ENCODE results near the gene NSMF.
"Not testable (repeated sequence)": the region's sequence is repeated elsewhere in the genome, so short reads cannot be mapped to it uniquely, and the experiment has no call there.

NSMF gene

DNA sequence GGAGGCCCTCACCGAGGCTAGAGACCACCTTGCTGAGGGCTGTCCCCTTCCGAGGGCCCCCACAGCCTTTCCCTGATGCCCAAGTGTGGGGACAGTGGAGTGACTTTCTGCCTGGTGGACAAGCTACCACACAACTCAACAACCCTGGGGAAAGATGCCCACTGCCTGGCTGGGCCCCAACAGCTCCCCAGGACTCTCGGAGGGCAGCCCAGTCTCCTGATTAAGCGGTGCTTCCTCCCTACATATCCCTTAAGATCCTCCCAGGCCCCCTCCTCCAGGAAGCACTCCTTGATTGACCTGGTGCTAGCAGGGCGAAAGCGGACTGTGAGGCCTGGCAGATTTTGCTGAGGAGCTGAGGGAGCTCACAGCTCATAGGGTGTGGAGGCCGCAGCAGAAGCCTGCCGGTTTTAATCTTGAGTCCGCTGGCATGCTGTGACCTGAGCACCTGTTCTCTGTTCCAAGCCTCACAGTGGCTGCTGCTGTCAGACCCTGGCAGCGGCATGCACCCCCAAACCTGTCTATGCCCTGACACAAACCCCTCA lies 2.2 kb downstream of the NSMF start:
- DNase-seq = no peak

DNA sequence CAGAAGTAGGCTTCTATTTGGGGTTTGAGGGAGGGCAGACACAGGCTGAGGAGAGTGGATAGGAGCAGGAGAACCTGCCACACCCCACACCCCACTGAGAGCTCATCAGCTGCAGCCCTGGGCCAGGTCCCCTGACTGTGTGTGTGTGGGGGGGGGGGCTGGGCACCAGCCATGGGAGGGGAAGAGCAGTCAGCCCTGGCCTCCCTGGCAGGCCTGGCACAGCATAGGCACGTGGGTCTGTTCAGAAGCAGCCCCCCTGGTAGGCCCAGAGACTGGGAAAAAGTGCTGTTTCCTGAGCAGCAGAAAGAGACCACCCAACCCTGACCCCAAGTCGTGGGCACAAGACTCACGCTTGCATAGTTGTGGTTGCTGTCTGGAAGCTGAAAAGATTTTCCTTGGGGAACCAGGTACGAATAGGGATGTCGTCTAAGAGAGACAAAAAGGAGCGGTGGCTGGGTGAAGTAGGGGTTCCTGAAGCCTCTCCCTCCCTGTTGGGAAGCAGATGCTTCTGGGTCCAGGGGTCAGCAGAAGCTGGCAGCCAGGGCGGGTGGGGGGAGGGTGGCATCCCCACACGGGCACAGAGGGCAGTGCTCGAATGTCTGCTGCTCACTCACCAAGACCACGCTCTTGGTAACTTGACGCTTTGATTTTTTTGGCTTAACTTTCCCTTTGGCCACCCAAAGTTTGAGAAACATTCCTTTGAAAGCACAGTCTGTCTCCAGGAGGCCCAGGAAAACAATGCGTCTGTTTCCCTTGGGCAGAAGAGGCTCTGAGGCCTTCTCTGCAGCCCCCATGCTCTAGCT lies 2.9 kb downstream of the NSMF start:
- DNase-seq = no peak

DNA sequence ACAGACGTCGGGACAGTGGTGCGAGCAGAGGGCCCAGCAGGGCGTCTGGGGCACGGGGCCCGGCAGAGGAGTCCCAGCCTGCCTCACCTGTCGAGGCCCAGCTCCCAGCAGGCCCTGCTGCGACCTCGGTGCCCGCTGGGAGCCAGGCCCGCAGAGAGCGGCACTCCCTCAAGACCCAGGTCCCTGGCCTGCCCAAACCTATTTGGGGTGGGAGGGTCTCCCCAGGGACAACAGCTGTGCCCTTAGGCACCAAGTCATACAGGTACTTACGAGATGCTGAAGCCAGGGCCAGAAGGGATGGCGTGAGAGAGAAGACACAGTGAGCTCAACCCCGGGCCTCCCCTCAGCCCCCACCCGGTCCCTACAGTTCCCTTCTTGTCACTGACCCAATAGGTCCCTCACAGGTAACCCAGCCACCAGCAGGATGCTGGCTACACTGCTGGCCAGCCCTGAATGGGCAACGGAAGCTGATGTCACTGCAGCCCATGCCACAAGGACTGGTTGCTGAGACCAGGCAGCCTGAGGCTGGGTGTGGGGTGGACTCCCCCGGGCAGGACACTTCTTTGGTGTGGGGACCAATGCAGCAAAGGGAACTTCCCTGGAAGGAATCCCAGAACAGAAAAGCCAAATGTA lies 3.7 kb downstream of the NSMF start:
- DNase-seq = no peak

DNA sequence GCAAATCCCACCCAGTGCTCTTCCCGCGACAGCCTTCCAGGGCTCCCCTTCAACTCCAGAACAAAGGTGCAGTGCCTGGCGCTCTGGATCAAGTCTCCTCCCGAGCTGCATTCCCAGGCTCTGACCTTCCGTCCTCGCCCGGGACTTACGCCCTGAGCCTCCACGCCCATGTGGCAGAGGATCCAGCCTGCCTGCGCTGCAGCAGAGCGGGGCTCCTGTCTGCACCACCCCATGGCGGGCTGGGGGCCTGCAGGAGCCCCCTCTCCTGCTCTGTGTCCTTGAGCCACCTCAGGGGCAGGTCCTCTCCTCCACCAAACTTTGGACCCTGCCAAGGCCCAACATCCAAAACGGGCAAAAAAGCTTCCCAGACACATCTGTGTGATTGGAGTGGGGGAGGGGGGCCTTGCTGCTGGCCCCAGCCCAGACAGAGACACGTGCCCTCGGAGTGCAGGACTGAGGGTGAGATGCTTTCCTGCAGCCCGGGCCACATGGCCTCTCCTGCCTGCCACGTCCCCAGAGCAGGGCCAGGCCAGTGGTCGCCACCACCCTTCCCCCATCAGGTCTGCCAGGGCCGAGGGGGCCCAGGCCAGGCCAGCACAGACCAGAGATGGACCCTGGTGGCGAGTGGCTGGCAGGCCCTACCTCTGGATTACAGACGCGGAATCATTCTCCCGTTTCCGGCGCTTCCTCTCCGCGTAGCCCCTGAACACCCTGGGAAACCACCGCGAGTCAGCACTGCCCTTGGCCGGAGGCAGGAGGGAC lies 4.4 kb downstream of the NSMF start:
- no peak for DNase-seq

DNA sequence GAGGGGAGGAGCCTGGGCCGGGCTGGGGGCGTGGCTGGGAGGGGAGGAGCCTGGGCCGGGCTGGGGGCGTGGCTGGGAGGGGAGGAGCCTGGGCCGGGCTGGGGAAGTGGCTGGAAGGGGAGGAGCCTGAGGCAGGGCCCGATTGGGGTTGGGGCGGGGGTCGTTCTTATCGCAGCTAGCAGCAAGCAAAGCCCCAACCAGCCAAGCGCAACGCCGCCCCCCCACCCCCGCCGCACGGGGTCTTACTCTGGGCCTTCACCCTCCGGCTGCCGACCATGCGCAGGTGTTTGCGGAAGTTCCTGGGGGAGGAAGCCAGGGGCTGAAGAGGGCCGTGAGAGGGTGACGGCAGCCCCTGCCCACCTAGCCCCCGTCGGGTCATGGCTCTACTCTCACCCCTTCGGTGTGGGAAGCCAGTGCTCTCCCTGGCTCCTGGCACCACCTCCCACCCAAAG lies 5.0 kb downstream of the NSMF start:
- DNase-seq = no peak

DNA sequence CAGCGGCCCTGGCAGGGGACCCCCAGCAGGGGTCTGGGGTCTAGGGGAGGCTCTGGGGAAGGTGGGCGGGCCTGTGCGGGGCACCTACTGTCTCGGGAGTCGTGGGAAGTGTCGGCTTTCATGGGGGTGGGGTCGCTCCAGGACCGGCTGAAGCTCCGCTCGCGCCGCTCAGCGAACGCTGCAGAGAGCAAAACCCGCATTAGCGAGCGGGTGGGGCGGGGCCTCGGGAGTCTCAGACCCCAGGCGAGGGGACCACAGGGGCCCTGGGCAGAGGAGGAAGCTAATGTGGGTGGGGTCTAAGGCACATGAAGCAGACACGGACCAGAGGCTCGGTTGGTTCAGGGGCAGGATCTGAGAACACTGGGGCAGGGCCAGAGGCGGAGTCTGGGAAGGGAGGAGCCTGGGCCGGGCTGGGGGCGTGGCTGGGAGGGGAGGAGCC lies 5.5 kb downstream of the NSMF start:
- peak; percentile 48 for DNase-seq

DNA sequence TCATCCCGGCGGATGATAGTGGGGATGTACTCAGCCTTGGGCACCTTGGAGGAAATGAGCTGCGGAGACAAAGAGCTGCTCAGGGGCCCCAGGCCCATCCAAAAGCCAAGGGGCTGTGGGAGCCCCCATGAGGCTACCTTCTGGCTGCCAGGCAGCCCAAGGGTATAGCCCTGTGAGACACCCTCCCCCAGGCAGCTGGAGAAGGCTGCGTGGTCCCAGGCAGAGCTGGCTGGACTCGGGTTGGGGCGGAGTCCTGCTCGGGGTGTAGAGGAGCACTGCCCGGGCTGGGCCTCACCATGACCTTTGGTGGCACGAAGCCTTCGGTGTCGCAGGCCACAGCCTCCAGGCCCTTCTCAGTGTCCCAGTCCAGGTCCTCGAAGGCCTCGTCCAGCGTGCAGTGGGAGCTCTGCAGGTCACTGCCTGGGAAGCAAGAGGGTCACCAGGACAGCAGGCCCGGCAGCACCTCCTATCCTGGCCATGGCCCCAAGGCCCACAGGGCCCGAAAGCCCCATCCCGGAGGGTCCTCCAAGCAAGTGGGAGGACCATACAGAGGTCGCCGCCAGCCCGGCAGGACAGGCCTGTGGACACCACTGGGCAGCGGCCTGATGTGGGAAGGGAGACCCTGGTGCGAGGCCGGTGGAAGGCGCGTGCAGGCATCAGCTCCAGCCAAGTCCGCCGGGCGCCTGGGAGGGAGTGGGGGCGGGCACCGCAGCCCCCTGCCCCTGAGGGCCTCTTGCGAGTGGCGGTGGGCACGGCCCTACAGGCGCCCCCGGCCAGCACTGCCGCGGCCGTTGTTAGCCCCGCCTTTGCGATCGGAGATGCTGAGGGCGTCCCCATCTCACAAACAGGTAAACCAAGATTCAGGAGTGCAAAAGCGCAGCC lies 6.1 kb downstream of the NSMF start:
- no peak for DNase-seq

DNA sequence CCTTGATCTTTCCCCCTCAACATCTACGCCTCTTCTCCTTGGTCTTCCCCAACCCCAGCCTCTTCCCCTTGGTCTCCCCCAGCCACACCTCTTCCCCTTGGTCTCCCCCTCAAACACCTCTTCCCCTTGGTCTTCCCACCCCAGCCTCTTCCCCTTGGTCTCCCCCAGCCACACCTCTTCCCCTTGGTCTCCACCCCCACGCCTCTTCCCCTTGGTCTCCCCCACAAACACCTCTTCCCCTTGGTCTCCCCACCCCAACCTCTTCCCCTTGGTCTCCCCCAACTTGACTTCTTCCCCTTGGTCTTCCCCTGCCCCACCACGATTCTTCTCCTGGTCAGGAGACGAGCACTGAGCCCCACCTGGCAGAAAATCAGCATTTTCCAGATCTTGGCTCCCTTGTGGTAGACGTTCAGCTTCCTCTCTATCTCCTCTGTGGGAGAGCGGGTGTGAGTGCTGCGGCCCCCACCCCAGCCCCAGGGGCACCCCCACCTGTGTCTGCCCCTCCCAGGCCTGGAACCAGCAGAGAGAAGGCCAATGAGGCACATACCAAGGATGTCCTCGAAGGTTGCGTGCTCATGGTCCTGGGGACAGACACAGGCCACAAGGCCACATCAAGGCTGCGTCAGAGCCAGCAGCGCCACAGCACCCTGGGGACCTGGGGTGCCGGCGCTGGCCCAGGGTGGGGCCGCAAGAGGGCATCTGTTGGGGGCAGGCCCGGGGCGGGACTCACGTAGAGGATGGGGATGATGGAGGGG lies 7.0 kb downstream of the NSMF start:
- no peak for DNase-seq

DNA sequence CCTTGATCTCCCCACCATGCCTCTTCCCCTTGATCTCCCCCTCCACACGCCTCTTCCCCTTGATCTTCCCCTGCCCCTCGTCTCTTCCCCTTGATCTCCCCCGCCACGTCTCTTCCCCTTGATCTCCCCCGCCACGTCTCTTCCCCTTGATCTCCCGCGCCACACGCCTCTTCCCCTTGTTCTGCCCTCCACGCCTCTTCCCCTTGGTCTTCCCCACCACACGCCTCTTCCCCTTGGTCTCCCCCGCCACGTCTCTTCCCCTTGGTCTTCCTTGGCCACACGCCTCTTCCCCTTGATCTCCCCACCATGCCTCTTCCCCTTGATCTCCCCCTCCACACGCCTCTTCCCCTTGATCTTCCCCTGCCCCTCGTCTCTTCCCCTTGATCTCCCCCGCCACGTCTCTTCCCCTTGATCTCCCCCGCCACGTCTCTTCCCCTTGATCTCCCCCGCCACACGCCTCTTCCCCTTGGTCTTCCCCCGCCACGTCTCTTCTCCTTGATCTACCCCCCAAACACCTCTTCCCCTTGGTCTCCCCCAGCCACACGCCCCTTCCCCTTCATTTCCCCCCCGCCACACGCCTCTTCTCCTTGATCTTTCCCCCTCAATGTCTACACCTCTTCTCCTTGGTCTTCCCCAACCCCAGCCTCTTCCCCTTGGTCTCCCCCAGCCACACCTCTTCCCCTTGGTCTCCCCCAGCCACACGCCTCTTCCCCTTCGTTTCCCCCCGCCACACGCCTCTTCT lies 7.7 kb downstream of the NSMF start:
- not testable (repeated sequence) for DNase-seq

DNA sequence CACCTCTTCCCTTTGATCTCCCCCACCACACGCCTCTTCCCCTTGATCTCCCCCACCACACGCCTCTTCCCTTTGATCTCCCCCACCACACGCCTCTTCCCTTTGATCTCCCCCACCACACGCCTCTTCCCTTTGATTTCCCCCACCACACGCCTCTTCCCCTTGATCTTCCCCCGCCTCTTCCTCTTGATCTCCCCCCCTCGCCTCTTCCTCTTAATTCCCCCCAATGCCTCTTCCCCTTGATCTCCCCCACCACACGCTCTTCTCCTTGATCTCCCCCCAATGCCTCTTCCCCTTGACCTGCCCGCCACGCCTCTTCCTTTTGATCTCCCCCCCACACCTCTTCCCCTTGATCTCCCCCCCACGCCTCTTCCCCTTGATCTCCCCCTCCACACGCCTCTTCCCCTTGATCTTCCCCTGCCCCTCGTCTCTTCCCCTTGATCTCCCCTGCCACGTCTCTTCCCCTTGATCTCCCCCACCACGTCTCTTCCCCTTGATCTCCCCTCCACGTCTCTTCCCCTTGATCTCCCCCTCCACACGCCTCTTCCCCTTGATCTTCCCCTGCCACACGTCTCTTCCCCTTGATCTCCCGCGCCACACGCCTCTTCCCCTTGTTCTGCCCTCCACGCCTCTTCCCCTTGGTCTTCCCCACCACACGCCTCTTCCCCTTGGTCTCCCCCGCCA lies 8.5 kb downstream of the NSMF start:
- not testable (repeated sequence) for DNase-seq

DNA sequence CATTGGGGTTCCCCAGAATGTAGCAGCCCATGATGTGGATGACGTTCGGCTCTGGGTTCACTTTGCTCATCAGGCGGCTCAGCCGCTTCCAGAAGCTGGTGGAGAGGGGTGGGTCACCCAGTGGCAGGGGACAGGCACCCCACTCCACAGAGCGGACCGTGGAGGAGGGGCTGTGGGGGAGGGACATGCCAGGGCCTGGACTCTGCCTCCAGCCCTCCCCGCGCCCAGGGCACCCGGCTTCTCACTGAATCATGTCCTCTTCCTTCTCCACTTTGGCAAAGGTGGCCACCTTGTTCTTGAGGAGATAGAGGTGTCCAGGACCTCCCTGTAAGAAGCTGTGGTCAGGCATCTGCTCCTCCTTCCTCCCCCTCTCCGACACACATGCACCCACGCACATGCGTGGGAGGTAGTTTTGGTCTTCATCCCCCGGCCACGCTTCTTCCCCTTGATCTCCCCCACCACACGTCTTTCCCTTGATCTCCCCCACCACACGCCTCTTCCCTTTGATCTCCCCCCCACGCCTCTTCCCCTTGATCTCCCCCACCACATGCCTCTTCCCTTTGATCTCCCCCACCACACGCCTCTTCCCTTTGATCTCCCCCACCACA lies 9.1 kb downstream of the NSMF start:
- DNase-seq = no peak

DNA sequence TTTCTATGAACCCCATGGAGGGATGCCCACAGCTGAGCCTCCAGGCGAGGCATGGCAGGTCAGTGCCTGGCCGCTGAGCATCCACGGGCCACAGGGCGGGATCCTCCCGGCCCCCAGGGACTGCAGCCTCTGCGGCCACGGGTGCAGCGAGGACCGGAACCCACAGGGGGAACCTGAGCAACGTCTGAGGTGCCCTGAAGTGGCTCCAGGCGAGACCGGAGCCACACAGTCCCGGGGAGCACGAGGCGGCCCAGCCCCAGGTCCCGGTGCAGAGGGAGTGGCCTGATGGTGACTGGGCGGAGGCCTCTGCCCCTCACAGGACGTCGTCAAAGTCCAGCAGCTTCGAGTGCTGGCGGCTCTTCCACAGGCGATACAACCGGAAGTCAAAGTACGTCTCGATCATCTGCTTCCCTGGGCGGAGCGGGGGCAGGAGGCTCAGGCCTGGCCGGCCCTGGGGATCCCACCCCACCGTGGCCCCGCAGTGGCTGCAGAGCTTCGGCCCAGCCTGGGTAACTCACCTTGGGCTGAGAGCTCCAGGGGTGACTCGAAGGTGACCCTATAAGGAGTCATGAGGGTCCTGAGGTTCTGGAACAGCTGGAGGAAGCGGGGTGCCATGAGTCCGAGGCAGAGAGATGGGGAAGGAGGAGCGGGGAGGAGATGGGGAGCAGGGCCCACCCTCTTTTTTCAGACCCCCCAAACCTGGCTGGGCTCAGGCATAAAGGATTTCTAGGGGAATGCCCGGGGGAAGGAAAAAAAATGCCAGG lies 9.9 kb downstream of the NSMF start:
- DNase-seq = no peak

DNA sequence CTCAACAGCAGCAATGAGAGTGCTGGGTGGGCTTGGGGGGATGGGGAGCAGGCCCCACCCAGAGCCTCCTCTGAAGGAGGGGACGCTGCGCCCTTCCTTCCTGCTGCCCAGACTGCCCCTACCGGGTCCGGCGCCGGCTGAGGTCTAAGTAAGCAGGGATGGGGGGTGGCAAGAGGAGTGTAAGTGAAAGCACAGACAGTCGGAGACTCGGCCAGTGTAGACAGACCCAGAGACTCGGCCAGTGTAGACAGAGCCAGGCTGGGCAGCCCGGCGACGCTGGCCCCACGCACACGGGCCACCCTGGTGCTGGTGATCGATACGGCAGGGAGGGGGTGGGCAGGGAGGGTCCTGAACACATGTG lies 10.6 kb downstream of the NSMF start:
- no peak for DNase-seq

DNA sequence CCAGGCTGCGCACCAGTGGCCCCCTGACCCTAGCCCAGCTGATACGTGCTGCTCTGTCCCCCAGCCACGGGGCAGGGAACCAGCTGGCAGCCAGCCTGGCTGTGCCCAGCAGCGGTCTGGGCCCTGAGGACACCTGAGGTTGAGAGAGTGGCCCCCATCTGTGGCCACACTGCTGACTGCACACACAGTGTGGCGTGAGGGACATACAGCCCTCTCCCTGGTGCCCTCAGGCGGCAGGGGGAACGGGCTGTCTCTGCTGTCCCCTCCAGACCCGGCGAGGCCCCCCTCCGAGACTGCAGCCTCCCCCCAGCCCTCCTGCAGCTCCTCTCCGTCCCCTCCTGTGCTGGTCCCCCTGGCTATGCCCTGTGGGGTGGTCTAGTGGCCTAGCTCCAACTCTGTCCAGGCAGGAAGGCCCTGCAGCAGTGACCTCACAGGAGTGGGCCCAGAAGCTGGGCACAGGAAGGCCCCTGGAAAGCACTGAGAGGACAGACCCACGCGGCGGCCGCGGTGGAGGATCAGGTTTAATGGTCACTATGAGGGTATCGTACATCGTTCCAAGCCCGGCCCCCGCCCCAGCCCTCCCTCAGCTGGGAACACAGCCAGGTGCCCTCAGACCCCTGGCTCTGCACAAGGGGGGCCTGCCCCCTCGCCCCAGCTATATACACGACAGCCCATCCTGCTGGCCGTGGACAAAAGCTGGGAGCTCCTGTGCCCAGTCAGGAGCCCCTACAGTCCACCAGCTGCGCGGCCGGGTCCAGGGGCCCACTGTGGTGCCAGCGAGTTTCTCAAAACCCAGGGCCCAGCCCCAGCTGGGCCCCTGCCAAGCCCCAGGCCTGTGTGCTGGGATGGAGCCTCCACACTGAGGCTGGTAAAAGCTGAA lies 11.2 kb downstream of the NSMF start:
- no peak for DNase-seq

DNA sequence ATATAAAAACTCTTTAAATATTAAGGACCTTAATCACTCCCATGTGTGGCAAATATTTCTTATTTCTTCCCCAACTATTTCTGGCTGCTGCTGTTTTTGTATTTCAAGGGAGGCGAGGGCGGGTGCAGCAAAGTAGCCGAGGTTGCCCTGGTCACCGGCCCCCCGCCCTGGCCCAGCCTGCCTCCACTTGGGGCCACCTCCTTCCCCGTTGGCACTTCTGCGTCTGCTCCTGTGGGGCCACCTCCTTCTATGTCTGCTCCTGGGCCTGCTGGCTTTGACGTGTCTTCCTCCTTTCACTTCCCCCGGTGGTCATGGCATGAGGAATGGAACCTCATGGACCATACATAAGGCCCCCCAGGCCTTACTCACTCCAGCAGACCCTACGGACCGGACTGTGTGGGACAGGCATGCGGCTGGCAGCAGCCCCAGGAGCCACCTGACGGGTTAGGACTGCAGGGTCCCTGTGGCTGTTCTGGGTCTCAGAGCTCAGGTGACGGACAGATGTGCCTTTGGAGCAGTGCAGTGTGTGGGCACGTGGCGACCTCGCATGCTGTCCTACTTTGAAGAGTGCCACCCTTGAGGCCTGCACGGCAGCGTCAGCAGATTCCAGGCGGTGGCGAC lies 12.2 kb downstream of the NSMF start:
- no peak for DNase-seq

DNA sequence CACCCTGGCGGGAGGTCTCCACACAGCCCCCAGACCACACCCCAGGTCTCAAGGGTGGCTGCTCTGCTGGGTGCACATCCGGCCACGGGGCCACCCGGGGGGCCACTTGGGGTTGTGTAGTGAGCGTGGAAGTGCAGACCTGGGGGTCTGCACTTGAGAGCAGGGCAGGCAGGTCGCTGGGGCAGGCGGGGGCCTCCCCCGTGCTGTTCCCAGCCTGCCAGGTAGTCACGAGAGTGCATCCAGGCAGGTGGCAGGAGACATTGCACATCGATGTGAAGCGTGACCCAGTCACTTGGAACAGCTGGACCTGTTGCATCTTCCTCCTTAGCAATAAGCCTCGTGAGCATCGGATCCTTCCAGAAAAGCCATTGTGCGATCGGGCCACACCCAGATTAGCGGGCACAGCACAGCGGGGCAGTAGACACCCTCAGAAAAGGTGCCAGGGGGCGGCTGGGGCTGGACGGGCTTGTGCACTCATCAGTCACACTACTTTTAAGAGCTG lies 13.2 kb downstream of the NSMF start:
- DNase-seq = no peak

DNA sequence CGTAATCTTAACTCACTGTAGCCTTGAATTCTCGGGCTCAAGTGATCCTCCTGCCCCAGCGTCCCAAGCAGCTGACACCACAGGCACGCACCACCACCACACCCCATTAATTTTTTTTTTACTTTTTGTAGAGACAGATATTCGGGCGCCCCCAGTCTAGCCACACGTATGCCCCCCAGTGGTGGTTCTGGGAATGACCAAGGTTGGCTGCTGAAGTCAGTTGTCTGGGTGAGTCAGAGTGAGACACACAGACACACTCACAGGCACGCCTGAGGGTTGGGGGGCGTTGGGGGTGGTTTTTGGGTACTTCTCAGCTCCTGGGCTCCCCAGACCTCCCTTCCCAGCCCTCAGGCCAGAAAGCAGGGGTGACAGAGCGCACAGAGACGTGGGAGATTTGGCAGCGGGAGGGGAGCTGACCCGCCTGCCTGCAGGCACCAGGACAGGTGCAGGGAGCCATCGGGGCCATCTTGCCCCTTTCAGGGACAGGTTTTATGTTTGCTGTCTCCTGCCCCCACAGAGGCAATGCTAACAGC lies 13.8 kb downstream of the NSMF start:
- peak; percentile 92 for DNase-seq
